Endothelial cell of umbilical vein (primary cell): ENCODE results near the gene TFDP1. TPM values are rescaled to one million over a fixed set of nuclear protein-coding genes. Genes with fewer than 3 reads are reported as not detected.

ENCODE experiments used
- BruUV-seq: library from RNA; stranded (reverse); fragments of 400-500 nt; replicated peaks from 2 replicates; lab custom pipeline; 2021; lab: Mats Ljungman, UMichigan
- CTCF ChIA-PET: fragments of 300-600, 350-600 bp; sonication (Branson Sonifier 250); formaldehyde crosslinking; loops from one replicate; lab custom pipeline; 2021; ENCODE audit warnings: antibody characterized with exemption, inconsistent platforms; lab: Charles Lee
- POLR2A ChIA-PET: fragments of 300-600, 350-600 bp; sonication (Branson Sonifier 250); formaldehyde crosslinking; loops from one replicate; lab custom pipeline; 2021; ENCODE audit warnings: antibody characterized with exemption, inconsistent platforms; lab: Charles Lee
- DNase-seq: peaks from one replicate; pipeline ENCODE4 v3.0.0-alpha.2; 2011; ENCODE audit warnings: low read depth, low spot score
- FAIRE-seq: peaks from 2 replicates; lab custom pipeline; 2011; peaks lifted over from hg19 to GRCh38; lab: Jason Lieb, UNC
- H2AFZ ChIP-seq: 2 replicates; pipeline ENCODE4 v1.6.0; 2012; ENCODE audit warnings: low read depth, low read length, control low read depth, inconsistent platforms
- H3K27ac ChIP-seq: 2 replicates; pipeline ENCODE4 v1.5.1; 2011; ENCODE audit warnings: low read depth, mild to moderate bottlenecking, control low read depth, low read length, moderate library complexity; ENCODE audit not compliant: insufficient read depth
- H3K27me3 ChIP-seq, 2 experiments: 2 replicates each; pipeline versions ENCODE4 v1.6.0 to v1.6.1; 2011; ENCODE audit warnings: low read length in 2 of 2, mixed read lengths in 1 of 2; ENCODE audit not compliant: control insufficient read depth in 2 of 2, insufficient read depth in 2 of 2
- H3K36me3 ChIP-seq, 2 experiments: 2 replicates in 1 of 2; 3 replicates in 1 of 2; pipeline ENCODE4 v1.5.1; 2011; ENCODE audit warnings: low read length in 2 of 2, mild to moderate bottlenecking in 1 of 2, moderate library complexity in 1 of 2; ENCODE audit not compliant: control insufficient read depth in 2 of 2, insufficient read depth in 2 of 2; ENCODE audit errors: extremely low read depth in 1 of 2
- H3K4me1 ChIP-seq: 3 replicates; pipeline ENCODE4 v1.5.1; 2011; ENCODE audit warnings: mild to moderate bottlenecking, low read length; ENCODE audit not compliant: control insufficient read depth, insufficient read depth; ENCODE audit errors: extremely low read depth
- H3K4me2 ChIP-seq: 2 replicates; pipeline ENCODE4 v1.6.1; 2011; ENCODE audit warnings: low read length, control low read depth, mixed read lengths; ENCODE audit not compliant: insufficient read depth
- H3K4me3 ChIP-seq, 3 experiments: fragments of 200-600 bp in 1 of 3; sonication (generic), shearing (Covaris generic) in 1 of 3; replicated peaks in 1 of 3; 2 replicates each; pipeline ENCODE4 v1.5.1; 2011 to 2016; ENCODE audit warnings: control low read depth in 3 of 3, low read length in 3 of 3, mild to moderate bottlenecking in 2 of 3, inconsistent platforms in 1 of 3, low read depth in 1 of 3, moderate library complexity in 1 of 3; ENCODE audit not compliant: insufficient read depth in 1 of 3
- H3K79me2 ChIP-seq: 2 replicates; pipeline ENCODE4 v1.6.0; 2012; ENCODE audit warnings: low read length, inconsistent platforms; ENCODE audit not compliant: control insufficient read depth, insufficient read depth
- H3K9ac ChIP-seq: replicated peaks from 2 replicates; pipeline ENCODE3; 2011; ENCODE audit warnings: low read length, control low read depth; ENCODE audit not compliant: insufficient read depth; ENCODE audit errors: extremely low read depth
- H3K9me1 ChIP-seq: replicated peaks from 3 replicates; pipeline ENCODE4 v1.6.0; 2011; ENCODE audit warnings: mild to moderate bottlenecking, low read length; ENCODE audit not compliant: control insufficient read depth, insufficient read depth; ENCODE audit errors: extremely low read depth
- H3K9me3 ChIP-seq: replicated peaks from 2 replicates; pipeline ENCODE4 v1.5.1; 2012; ENCODE audit warnings: low read length, inconsistent platforms; ENCODE audit not compliant: control insufficient read depth, insufficient read depth
- H4K20me1 ChIP-seq: replicated peaks from 2 replicates; pipeline ENCODE3; 2011; ENCODE audit warnings: mild to moderate bottlenecking, low read length; ENCODE audit not compliant: control insufficient read depth, insufficient read depth; ENCODE audit errors: extremely low read depth
- EZH2 ChIP-seq: IDR thresholded peaks from 2 replicates; pipeline ENCODE4 v1.6.1; 2012; ENCODE audit warnings: borderline replicate concordance, low read depth, mild to moderate bottlenecking, moderate library complexity, low read length, inconsistent platforms; ENCODE audit not compliant: severe bottlenecking
- FOS ChIP-seq: IDR thresholded peaks from 2 replicates; pipeline ENCODE4 v1.6.1; 2011; ENCODE audit warnings: mild to moderate bottlenecking, low read length, moderate library complexity, borderline replicate concordance; ENCODE audit not compliant: insufficient read depth
- GATA2 ChIP-seq: IDR thresholded peaks from 2 replicates; pipeline ENCODE4 v1.7.0; 2011; ENCODE audit warnings: low read depth, mild to moderate bottlenecking, moderate library complexity, mixed read lengths, low read length; ENCODE audit not compliant: insufficient read length, insufficient read depth
- JUN ChIP-seq: IDR thresholded peaks from 2 replicates; pipeline ENCODE4 v1.6.1; 2011; ENCODE audit warnings: borderline replicate concordance, low read depth; ENCODE audit not compliant: insufficient read length, insufficient read depth
- MYC ChIP-seq: IDR thresholded peaks from one replicate; pipeline ENCODE4 v1.6.1; 2011; ENCODE audit warnings: mild to moderate bottlenecking, low read depth, low read length
- POLR2A ChIP-seq: IDR thresholded peaks from 2 replicates; pipeline ENCODE4 v1.6.1; 2012; ENCODE audit warnings: low read depth, mild to moderate bottlenecking, control low read depth, low read length
- POLR2AphosphoS5 ChIP-seq: IDR thresholded peaks from 2 replicates; pipeline ENCODE4 v1.6.1; 2012; ENCODE audit warnings: low read depth, mild to moderate bottlenecking, control low read depth, low read length, moderate library complexity; ENCODE audit not compliant: insufficient read depth
- dilution Hi-C: fragments of 300-500 bp; cut with MboI; formaldehyde crosslinking; loops from one replicate; pipeline ENCODE4 v1.15.0; 2019; ENCODE audit warnings: low sequenced_read_pairs; ENCODE audit not compliant: extremely low pct_ligation_motif_present
- intact Hi-C: fragments of 100-400 bp; cut with micrococcal nuclease; formaldehyde crosslinking; loops from one replicate; pipeline ENCODE4 v1.10.0; 2022
- polyA plus RNA-seq, 4 experiments: library from polyadenylated mRNA; depleted of rRNA in 3 of 4; stranded (reverse) in 3 of 4; unstranded in 1 of 4; fragments of >200 nt; gene quantifications; 2 replicates each; pipeline versions ENCODE4 v1.2.1 to v1.2.3, GENCODE V29; 2011 to 2012; ENCODE audit warnings: missing spikeins in 1 of 4
- total RNA-seq: library from RNA; stranded (reverse); gene quantifications from 2 replicates; pipeline ENCODE4 v1.2.3, GENCODE V29; 2021
- TF ChIP-seq, protein P1 (sequence below): IDR thresholded peaks from 2 replicates; pipeline ENCODE4 v1.6.1; 2011; ENCODE audit not compliant: insufficient read depth, insufficient read length
- TF ChIP-seq, protein P2 (sequence below), 2 donors: IDR thresholded peaks; 1 replicate in 1 of 2; 2 replicates in 1 of 2; pipeline ENCODE4 v1.5.1; 2011; ENCODE audit warnings: low read length in 2 of 2, mild to moderate bottlenecking in 2 of 2, moderate library complexity in 2 of 2, control low read depth in 1 of 2, inconsistent platforms in 1 of 2, low read depth in 1 of 2; ENCODE audit not compliant: insufficient read depth in 1 of 2; ENCODE audit errors: extremely low read depth in 1 of 2

The TFDP1 gene
- total and polyA plus RNA-seq, 2 donors (not counting 3 experiments of a cell fraction or from before 2014, with no cell fraction given): 64.3 to 137 TPM

DNA sequence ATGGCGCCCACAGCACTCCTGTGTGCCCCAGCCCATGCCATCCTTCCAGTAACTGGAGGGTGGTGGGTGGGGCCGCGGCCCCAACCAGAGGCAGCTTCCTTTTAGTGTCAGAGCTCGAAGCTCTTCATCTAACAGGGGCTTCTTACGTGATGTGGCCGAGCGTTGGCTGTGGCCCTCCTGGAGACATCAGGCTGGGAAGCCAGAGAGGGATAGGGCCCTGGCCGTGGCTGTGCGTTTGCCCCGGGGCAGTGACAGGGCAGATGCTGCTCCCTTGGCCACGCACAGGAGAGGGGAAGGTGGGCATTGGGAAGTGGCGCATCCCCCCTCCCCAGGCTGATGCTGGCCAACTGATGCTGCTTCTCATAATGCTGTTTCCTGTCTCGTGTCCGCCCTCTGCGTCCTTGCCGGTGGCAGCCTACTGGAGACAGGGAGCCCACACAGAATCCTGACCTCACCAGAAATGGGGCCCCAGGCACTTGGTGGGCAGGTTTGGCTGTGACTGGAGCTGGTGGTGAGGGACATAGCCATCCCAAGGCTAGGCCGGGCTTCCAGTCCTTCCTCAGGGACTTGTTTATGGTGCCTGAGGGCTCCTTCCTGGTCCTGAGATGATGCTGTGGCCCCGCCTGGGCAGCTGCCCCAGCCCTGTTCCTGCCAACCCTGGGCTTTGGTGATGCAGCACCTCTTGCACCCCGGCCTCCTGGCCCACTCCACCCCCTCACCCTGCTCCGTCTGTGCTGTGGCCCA lies 39.1 kb downstream of the TFDP1 start:
- H3K79me2 ChIP-seq: peaks cover 60% of the 10 kb centered on the region
- peaks cover 0 to 10% of the 10 kb centered on the region in 2 experiments for H3K36me3 ChIP-seq
- H3K4me3 ChIP-seq: no peak overlapping the region
- POLR2A ChIA-PET: interaction anchor here (0.5 kb wide), 1 partner anchor 108 kb away, joined by 3 read pairs; no protein-coding TSS in a partner anchor
- H4K20me1 ChIP-seq: peaks cover 2% of the 10 kb centered on the region
- intact Hi-C loops: no loop called here
- no peak for DNase-seq
- peaks cover 7% of the 10 kb centered on the region for H3K4me1 ChIP-seq
- BruUV-seq: no TSS peak
- H3K9me1 ChIP-seq: no peaks in the 10 kb centered on the region
- no peaks in the 10 kb centered on the region for H3K9me3 ChIP-seq
- no peak overlapping the region for H3K4me2 ChIP-seq
- CTCF ChIA-PET: no interaction called here
- no peaks in the 10 kb centered on the region for H3K27me3 ChIP-seq
- H3K27ac ChIP-seq: no peak overlapping the region
- no peak for FAIRE-seq
- H2AFZ ChIP-seq: no peak overlapping the region
- H3K9ac ChIP-seq: no peak overlapping the region
- dilution Hi-C loops: no loop called here
- no peak for TF ChIP-seq MYC
- TF ChIP-seq EZH2: no peak
- no peak for TF ChIP-seq POLR2A
- TF ChIP-seq, protein P1, sequence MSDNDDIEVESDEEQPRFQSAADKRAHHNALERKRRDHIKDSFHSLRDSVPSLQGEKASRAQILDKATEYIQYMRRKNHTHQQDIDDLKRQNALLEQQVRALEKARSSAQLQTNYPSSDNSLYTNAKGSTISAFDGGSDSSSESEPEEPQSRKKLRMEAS: no peak
- TF ChIP-seq POLR2AphosphoS5: no peak
- no peak for TF ChIP-seq GATA2
- TF ChIP-seq, protein P2, sequence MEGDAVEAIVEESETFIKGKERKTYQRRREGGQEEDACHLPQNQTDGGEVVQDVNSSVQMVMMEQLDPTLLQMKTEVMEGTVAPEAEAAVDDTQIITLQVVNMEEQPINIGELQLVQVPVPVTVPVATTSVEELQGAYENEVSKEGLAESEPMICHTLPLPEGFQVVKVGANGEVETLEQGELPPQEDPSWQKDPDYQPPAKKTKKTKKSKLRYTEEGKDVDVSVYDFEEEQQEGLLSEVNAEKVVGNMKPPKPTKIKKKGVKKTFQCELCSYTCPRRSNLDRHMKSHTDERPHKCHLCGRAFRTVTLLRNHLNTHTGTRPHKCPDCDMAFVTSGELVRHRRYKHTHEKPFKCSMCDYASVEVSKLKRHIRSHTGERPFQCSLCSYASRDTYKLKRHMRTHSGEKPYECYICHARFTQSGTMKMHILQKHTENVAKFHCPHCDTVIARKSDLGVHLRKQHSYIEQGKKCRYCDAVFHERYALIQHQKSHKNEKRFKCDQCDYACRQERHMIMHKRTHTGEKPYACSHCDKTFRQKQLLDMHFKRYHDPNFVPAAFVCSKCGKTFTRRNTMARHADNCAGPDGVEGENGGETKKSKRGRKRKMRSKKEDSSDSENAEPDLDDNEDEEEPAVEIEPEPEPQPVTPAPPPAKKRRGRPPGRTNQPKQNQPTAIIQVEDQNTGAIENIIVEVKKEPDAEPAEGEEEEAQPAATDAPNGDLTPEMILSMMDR (IDR thresholded peaks at IDR 0.05; ENCODE audit: extremely low read depth in 1 of 2, insufficient read depth in 1 of 2, low read depth in 1 of 2, low read length in 2 of 2): no peak
- TF ChIP-seq JUN: no peak
- TF ChIP-seq FOS: no peak
